HEK293 (cell line): Measurements from ENCODE around the gene ADM5.
A peak's percentile ranks its signal among the peaks of the same experiment; 100 is the strongest.

Experiments
- BCL11B ChIP-seq: fragments of 450-650 bp; formaldehyde crosslinking; IDR thresholded peaks from 2 replicates; pipeline ENCODE4 v1.5.1; 2016; ENCODE audit warnings: low read depth, missing biosample characterization, missing genetic modification characterization
- CTCF ChIP-seq: fragments of 450-650 bp; formaldehyde crosslinking; IDR thresholded peaks from 2 replicates; pipeline ENCODE4 v1.5.1; 2016; ENCODE audit warnings: missing biosample characterization, missing genetic modification characterization
- EGR2 ChIP-seq: fragments of 450-650 bp; formaldehyde crosslinking; IDR thresholded peaks from 2 replicates; pipeline ENCODE4 v1.5.1; 2016; ENCODE audit warnings: low read depth, missing biosample characterization, missing genetic modification characterization
- HOXC10 ChIP-seq: sonication (generic); formaldehyde crosslinking; IDR thresholded peaks from 2 replicates; pipeline ENCODE4 v1.8.1; 2023; ENCODE audit warnings: mild to moderate bottlenecking, missing genetic modification reagents
- KLF1 ChIP-seq: fragments of 450-650 bp; formaldehyde crosslinking; IDR thresholded peaks from 2 replicates; pipeline ENCODE4 v1.5.1; 2016; ENCODE audit warnings: missing biosample characterization, missing genetic modification characterization
- RBAK ChIP-seq: fragments of 450-650 bp; formaldehyde crosslinking; IDR thresholded peaks from 2 replicates; pipeline ENCODE4 v1.5.1; 2016; ENCODE audit warnings: missing biosample characterization, missing genetic modification characterization
- ZBTB1 ChIP-seq: fragments of 450-650 bp; formaldehyde crosslinking; IDR thresholded peaks from 2 replicates; pipeline ENCODE4 v1.5.1; 2016; ENCODE audit warnings: missing biosample characterization, missing genetic modification characterization
- ZBTB44 ChIP-seq: fragments of 450-650 bp; IDR thresholded peaks from 2 replicates; pipeline ENCODE4 v1.5.1; 2018; ENCODE audit warnings: missing biosample characterization, mild to moderate bottlenecking, missing genetic modification characterization
- ZBTB7A ChIP-seq: fragments of 450-650 bp; formaldehyde crosslinking; IDR thresholded peaks from 2 replicates; pipeline ENCODE4 v1.5.1; 2016; ENCODE audit warnings: low read depth, missing biosample characterization, missing genetic modification characterization
- ZNF148 ChIP-seq: fragments of 450-650 bp; formaldehyde crosslinking; IDR thresholded peaks from 2 replicates; pipeline ENCODE4 v1.5.0; 2017; ENCODE audit warnings: missing biosample characterization, missing genetic modification characterization, borderline replicate concordance
- ZNF16 ChIP-seq: fragments of 450-650 bp; formaldehyde crosslinking; IDR thresholded peaks from 2 replicates; pipeline ENCODE4 v1.5.1; 2016; ENCODE audit warnings: low read depth, missing biosample characterization, missing genetic modification characterization
- ZNF18 ChIP-seq: fragments of 450-650 bp; formaldehyde crosslinking; IDR thresholded peaks from 2 replicates; pipeline ENCODE4 v1.5.1; 2016; ENCODE audit warnings: missing biosample characterization, missing genetic modification characterization
- ZNF202 ChIP-seq: fragments of 450-650 bp; formaldehyde crosslinking; IDR thresholded peaks from 2 replicates; pipeline ENCODE4 v1.5.1; 2016; ENCODE audit warnings: missing biosample characterization, missing genetic modification characterization, borderline replicate concordance
- ZNF280D ChIP-seq: fragments of 450-650 bp; formaldehyde crosslinking; IDR thresholded peaks from 2 replicates; pipeline ENCODE4 v1.5.1; 2016; ENCODE audit warnings: missing biosample characterization, missing genetic modification characterization
- ZNF311 ChIP-seq: fragments of 450-650 bp; formaldehyde crosslinking; IDR thresholded peaks from 2 replicates; pipeline ENCODE4 v1.5.1; 2017; ENCODE audit warnings: missing biosample characterization, missing genetic modification characterization, borderline replicate concordance
- ZNF510 ChIP-seq: fragments of 450-650 bp; formaldehyde crosslinking; IDR thresholded peaks from 2 replicates; pipeline ENCODE4 v1.5.1; 2018; ENCODE audit warnings: mild to moderate bottlenecking, missing genetic modification characterization, missing biosample characterization; ENCODE audit not compliant: insufficient replicate concordance
- ZNF530 ChIP-seq: fragments of 450-650 bp; formaldehyde crosslinking; IDR thresholded peaks from 2 replicates; pipeline ENCODE4 v1.5.1; 2016; ENCODE audit warnings: low read depth, missing biosample characterization, missing genetic modification characterization
- ZNF555 ChIP-seq: fragments of 450-650 bp; formaldehyde crosslinking; conservative IDR thresholded peaks from 2 replicates; pipeline ENCODE4 v1.5.1; 2017; ENCODE audit warnings: missing biosample characterization, mild to moderate bottlenecking, missing genetic modification characterization, inconsistent platforms
- ZNF670 ChIP-seq: fragments of 450-650 bp; formaldehyde crosslinking; IDR thresholded peaks from 2 replicates; pipeline ENCODE4 v1.5.1; 2016; ENCODE audit warnings: missing biosample characterization, missing genetic modification characterization, low read depth
- ZNF692 ChIP-seq: fragments of 450-650 bp; formaldehyde crosslinking; IDR thresholded peaks from 2 replicates; pipeline ENCODE4 v1.5.1; 2016; ENCODE audit warnings: missing biosample characterization, missing genetic modification characterization
- ZNF776 ChIP-seq: fragments of 450-650 bp; formaldehyde crosslinking; IDR thresholded peaks from 2 replicates; pipeline ENCODE4 v1.5.0; 2017; ENCODE audit warnings: missing biosample characterization, missing genetic modification characterization, borderline replicate concordance

Gene ADM5

DNA sequence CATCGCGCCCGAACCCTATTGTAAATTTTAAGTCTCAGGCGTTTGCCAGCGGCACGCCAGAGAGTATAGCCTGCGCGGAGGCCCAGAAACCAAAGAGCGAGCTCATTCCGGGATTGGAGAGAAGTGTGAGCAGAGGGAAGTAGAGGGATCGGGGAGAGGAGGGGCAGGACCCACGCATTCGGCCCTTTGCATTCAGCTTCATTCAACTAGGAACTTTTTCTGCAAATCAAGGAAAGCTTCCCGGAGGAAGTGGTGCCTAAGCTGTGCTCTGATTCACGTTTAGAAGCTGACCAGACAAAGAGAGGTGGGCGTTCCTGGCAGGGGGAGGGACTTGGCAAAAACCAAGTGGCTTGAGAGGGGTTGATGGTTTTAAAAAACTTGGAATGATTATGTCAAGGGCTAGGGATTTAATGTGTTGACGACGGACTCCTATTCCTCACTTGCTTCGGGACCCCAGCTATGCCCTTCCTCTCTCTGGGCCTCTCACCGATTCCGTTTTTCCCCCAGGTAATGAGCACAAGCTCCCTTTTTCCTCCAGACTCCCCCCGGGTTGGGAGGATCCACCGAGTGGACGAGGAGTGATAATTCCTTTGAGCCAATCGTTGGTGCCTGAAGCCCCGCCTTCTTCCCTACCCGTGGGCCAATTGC, 13.1 kb upstream of the ADM5 start (continued):
- TF ChIP-seq ZNF311 (tag by site-specific recombination) (no peak), ZNF776 (tag by site-specific recombination) (no peak), ZBTB44 (no peak), HOXC10 (no peak), ZNF510 (tag by site-specific recombination) (no peak), ZNF555 (tag by site-specific recombination) (no peak), EGR2 (tag by site-specific recombination) (peak; percentile 31; the same call in 1 of the 2 replicates), ZNF280D (tag by site-specific recombination) (0 out of 2 replicates have a peak, but pooled peaks have one; percentile 53), ZNF670 (tag by site-specific recombination) (no peak), ZNF18 (no peak), CTCF (tag by site-specific recombination) (no peak), KLF1 (tag by site-specific recombination) (peak; percentile 29; the same call in 1 of the 2 replicates), ZNF530 (no peak), ZNF692 (no peak; the same call in 1 of the 2 replicates), ZBTB1 (tag by site-specific recombination) (no peak), ZNF148 (tag by site-specific recombination) (no peak), ZNF202 (no peak), RBAK (tag by site-specific recombination) (no peak), ZNF16 (tag by site-specific recombination) (no peak), BCL11B (no peak), ZBTB7A (tag by site-specific recombination) (no peak)
